Psoas muscle (tissue), 8 donors: ENCODE data around the gene EFCAB7. TPM values are rescaled to one million over a fixed set of nuclear protein-coding genes. Genes with fewer than 3 reads are reported as not detected.

Experiments
- ATAC-seq, 4 donors: fragments of 200-7000 bp; cut with Tn5 transposase; one replicate each; pipeline ENCODE4 v1.9.1; 2020; ENCODE audit warnings: moderate library complexity in 3 of 4, mild to moderate bottlenecking in 2 of 4
- DNase-seq, 2 donors: peaks; one replicate each; pipeline ENCODE4 v3.0.0-alpha.2; 2020
- H3K27ac ChIP-seq: fragments of 200-600 bp; one replicate; pipeline ENCODE4 v1.8.0; 2022
- H3K27me3 ChIP-seq, 3 donors: fragments of 200-600 bp in 1 of 3; one replicate each; pipeline versions ENCODE4 v1.6.1 to v1.8.0; 2013 to 2022; ENCODE audit warnings: low read length in 2 of 3, mild to moderate bottlenecking in 2 of 3, moderate library complexity in 1 of 3; ENCODE audit not compliant: insufficient read depth in 3 of 3
- H3K36me3 ChIP-seq, 2 donors: fragments of 200-600 bp in 1 of 2; one replicate each; pipeline versions ENCODE4 v1.6.1 to v1.8.0; 2013 to 2022; ENCODE audit warnings: low read depth in 1 of 2, mild to moderate bottlenecking in 1 of 2, moderate library complexity in 1 of 2; ENCODE audit not compliant: insufficient read depth in 1 of 2
- H3K4me1 ChIP-seq: fragments of 200-600 bp; one replicate; pipeline ENCODE4 v1.8.0; 2022
- H3K4me3 ChIP-seq: fragments of 200-600 bp; one replicate; pipeline ENCODE4 v1.8.0; 2022; ENCODE audit warnings: mild to moderate bottlenecking
- H3K9me3 ChIP-seq: fragments of 200-600 bp; one replicate; pipeline ENCODE4 v1.8.0; 2022
- CTCF ChIP-seq: fragments of 200-600 bp; IDR thresholded peaks from one replicate; pipeline ENCODE4 v1.8.0; 2022; ENCODE audit warnings: antibody characterized with exemption
- WGBS, 3 donors: extraction: QIAGEN DNeasy Blood & Tissue Kit; methylation state at CpG; one replicate each; pipeline versions ENCODE4 v1.1.6 to v1.1.7; 2013; 5-methylcytosine and 5-hydroxymethylcytosine counted together
- intact Hi-C, 2 donors: fragments of 100-400 bp; cut with DNase I; formaldehyde crosslinking; loops; one replicate each; pipeline versions ENCODE4 v1.11.0 to v1.14.2; 2022
- polyA plus RNA-seq, 3 donors: library from polyadenylated mRNA; stranded (reverse); fragments of 200-250 nt; gene quantifications; one replicate each; pipeline ENCODE4 v1.2.3, GENCODE V29; 2013
- total RNA-seq, 4 donors: library from RNA; stranded (reverse); fragmentation: NEBNext Ultra II Directional in 2 of 4; extraction: Animal tissue kit (Norgen Biotek cat#: 25700) in 2 of 4; gene quantifications; one replicate each; pipeline versions ENCODE4 v1.2.1 to v1.2.4, GENCODE V29; 2021 to 2023
- donor health status: healthy with polysubstance abuse.
- donor health status: DM: no; HTN: no; CAD: no; lungs with moderate emphysema.
- donor health status: Bipolar disorder and iron deficiency.
- donor health status: healthy.
- donor health status: DM: yes; HTN: yes; CAD: no.
- donor health status: DM: no; HTN: no; CAD: no.
- donor health status: DM: no; HTN: no; CAD: no.
- donor health status: DM: yes; HTN: yes; CAD: no.

Gene EFCAB7
- total and polyA plus RNA-seq, 7 donors: 2.0 to 16.4 (median 4.9) TPM

GRCh38 chr1:63612564-63612963, 89.2 kb downstream of the EFCAB7 start:
- Histone ChIP-seq H3K27ac (peak overlapping the region; percentile 68), H3K4me3 (peak overlapping the region; percentile 16), H3K27me3 (no peaks in the 10 kb centered on the region), H3K4me1 (peaks cover 90% of the 10 kb centered on the region), H3K36me3 (no peaks in the 10 kb centered on the region), H3K9me3 (no peaks in the 10 kb centered on the region)
- TF ChIP-seq CTCF: no peak
- WGBS, 3 donors: 50 to 74% (median 56%) methylated on average over 4 of the region's 4 CpGs
- peak; percentile 58 to 84 (median 70) for ATAC-seq
- no peak for DNase-seq
- intact Hi-C loops: no loop called here

- Histone ChIP-seq H3K4me1 (peaks cover 90% of the 10 kb centered on the region), H3K4me3 (peak overlapping the region; percentile 16), H3K27ac (peak overlapping the region; percentile 68), H3K9me3 (no peaks in the 10 kb centered on the region), H3K36me3 (no peaks in the 10 kb centered on the region), H3K27me3 (no peaks in the 10 kb centered on the region)
- TF ChIP-seq CTCF: no peak
- ATAC-seq (peak in 2 of 4 donors; percentile 27 to 46), DNase-seq (no peak)
- intact Hi-C loops: no loop called here
Observed at GRCh38 chr1:63612971-63613370, 89.6 kb downstream of the EFCAB7 start.

- Histone ChIP-seq H3K27ac (peak overlapping the region; percentile 81), H3K4me1 (peaks cover 77% of the 10 kb centered on the region), H3K9me3 (no peaks in the 10 kb centered on the region), H3K27me3 (no peaks in the 10 kb centered on the region), H3K4me3 (no peak overlapping the region), H3K36me3 (no peaks in the 10 kb centered on the region)
- peak; percentile 61 to 74 (median 68) for ATAC-seq
- 23 to 34% (median 26%) methylated on average over 6 of the region's 6 CpGs for WGBS, 3 donors
- peak; percentile 26 to 54 for DNase-seq
- TF ChIP-seq CTCF: peak; percentile 85
- intact Hi-C loops: loop anchor here (2.0 to 5.0 kb wide), 4 partner anchors 66 to 629 kb away; no protein-coding TSS in a partner anchor
Observed at GRCh38 chr1:63615768-63616420, 92.6 kb downstream of the EFCAB7 start.

GRCh38 chr1:63617450-63617849, 94.1 kb downstream of the EFCAB7 start:
- Histone ChIP-seq H3K4me1 (peaks cover 80% of the 10 kb centered on the region), H3K27me3 (no peaks in the 10 kb centered on the region), H3K9me3 (no peaks in the 10 kb centered on the region), H3K27ac (peak overlapping the region; percentile 81), H3K4me3 (no peak overlapping the region), H3K36me3 (no peaks in the 10 kb centered on the region)
- no peak for ATAC-seq
- no peak for TF ChIP-seq CTCF
- WGBS, 3 donors: 79 to 95% (median 82%) methylated on average over 6 of the region's 6 CpGs
- intact Hi-C loops: loop anchor here (5.0 kb wide), 3 partner anchors 65 to 625 kb away; no protein-coding TSS in a partner anchor
- no peak for DNase-seq

GRCh38 chr1:63618011-63618410, 94.7 kb downstream of the EFCAB7 start:
- no peaks in the 10 kb centered on the region for H3K9me3 ChIP-seq
- H3K27ac ChIP-seq: peak overlapping the region; percentile 81
- ATAC-seq (no peak), DNase-seq (no peak)
- H3K4me1 ChIP-seq: peaks cover 74% of the 10 kb centered on the region
- no peaks in the 10 kb centered on the region for H3K27me3 ChIP-seq
- TF ChIP-seq CTCF: no peak
- intact Hi-C loops: loop anchor here (5.0 kb wide), 3 partner anchors 64 to 624 kb away; no protein-coding TSS in a partner anchor
- H3K4me3 ChIP-seq: no peak overlapping the region
- H3K36me3 ChIP-seq: no peaks in the 10 kb centered on the region
